Measurements from ENCODE around the gene TPGS1.

Gene TPGS1

DNA sequence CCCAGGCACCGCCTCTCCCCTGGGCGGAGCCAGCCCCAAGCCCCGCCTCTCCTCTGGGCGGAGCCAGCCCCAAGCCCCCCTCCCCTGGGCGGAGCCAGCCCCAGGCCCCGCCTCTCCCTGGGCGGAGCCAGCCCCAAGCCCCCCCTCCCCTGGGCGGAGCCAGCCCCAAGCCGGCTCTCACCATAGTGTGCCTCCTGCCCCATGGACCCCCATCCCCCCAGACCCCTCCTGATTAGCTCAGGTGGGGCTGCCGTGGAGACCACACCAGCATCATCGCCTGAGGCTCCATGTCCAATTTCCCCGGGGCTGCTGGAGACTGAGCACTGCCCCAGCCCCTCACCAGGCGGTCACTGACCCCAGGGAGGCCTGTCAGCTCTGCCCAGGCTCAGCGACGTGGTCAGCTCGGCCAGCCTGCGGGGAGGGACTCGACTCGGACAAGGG lies 15.2 kb upstream of the TPGS1 start:
- H3K27me3 ChIP-seq (ENCODE audit: control insufficient read depth, low read length) = no peaks in the 10 kb centered on the region
- H3K79me2 ChIP-seq (ENCODE audit: control insufficient read depth, low read length) = peaks cover 3% of the 10 kb centered on the region; the same call in 1 of the 2 replicates
- peaks cover 13% of the 10 kb centered on the region; the same call in 1 of the 2 replicates for H3K9me3 ChIP-seq (ENCODE audit: control insufficient read depth, insufficient read depth, low read length)
- no peaks in the 10 kb centered on the region for H4K20me1 ChIP-seq (ENCODE audit: control insufficient read depth, insufficient read depth, low read depth, low read length)
- peaks cover 12% of the 10 kb centered on the region for H3K4me1 ChIP-seq (ENCODE audit: control insufficient read depth, low read length)
- no peak for TF ChIP-seq EZH2phosphoT487 (IDR thresholded peaks at IDR 0.05; ENCODE audit: borderline replicate concordance, low read length)
- no peak for TF ChIP-seq CTCF (IDR thresholded peaks at IDR 0.05; ENCODE audit: low read depth, low read length, poor library complexity, severe bottlenecking)
- H3K4me2 ChIP-seq (ENCODE audit: low read length) = no peak overlapping the region
- peaks cover 10% of the 10 kb centered on the region for H3F3A ChIP-seq (ENCODE audit: control insufficient read depth, insufficient read depth)
- no peaks in the 10 kb centered on the region for H3K9me2 ChIP-seq (replicated peaks; ENCODE audit: control insufficient read depth, low read length)
- H3K36me3 ChIP-seq (ENCODE audit: control insufficient read depth, low read length) = peaks cover 3% of the 10 kb centered on the region; the same call in 1 of the 2 replicates
- H3K4me3 ChIP-seq (ENCODE audit: low read length) = no peak overlapping the region
- H3K27ac ChIP-seq (ENCODE audit: low read depth, low read length) = no peak overlapping the region

DNA sequence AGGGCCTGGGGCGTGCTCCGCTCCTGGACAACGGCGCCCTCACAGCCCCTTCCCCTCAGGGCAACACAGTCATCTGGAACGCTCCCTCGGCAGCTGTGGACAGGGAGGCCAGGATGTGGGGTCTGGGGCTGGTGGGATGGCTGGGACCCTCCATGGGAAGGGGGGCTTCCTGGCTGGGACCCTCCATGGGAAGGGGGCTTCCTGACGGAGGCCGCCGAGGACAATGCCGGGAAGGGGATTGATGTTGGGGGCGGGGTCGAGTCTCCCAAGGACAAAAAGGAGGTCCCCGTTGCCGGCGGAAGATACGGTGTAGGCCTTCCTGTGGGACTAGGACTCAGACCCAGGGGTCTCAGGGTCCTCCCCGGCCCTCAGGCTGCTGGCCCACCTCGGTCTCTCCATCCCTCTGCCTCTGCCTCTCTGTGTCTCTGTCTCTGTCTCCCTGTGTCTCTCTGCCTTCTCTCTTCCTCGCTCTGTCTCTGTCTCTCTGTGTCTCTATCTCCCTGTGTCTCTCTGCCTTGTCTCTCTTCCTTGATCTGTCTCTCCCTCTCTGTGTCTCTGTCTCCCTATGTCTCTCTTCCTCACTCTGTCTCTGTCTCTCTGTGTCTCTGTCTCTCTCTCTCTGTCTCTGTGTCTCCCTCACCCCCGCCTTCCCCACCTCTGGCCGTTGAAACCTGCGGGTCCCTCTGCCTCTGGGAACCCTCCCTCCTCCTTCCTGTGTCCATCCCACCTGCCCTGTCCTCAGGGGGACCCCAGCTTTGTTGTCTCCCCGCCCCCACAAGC lies 13.7 kb upstream of the TPGS1 start:
- Histone ChIP-seq H3K4me3 (ENCODE audit: low read length) (no peak overlapping the region), H3K9me2 (replicated peaks; ENCODE audit: control insufficient read depth, low read length) (no peaks in the 10 kb centered on the region), H3K27me3 (ENCODE audit: control insufficient read depth, low read length) (peaks cover 8% of the 10 kb centered on the region), H3K4me1 (ENCODE audit: control insufficient read depth, low read length) (peaks cover 8% of the 10 kb centered on the region; the same call in 1 of the 2 replicates), H3K27ac (ENCODE audit: low read depth, low read length) (no peak overlapping the region), H3K9me3 (ENCODE audit: control insufficient read depth, insufficient read depth, low read length) (peaks cover 10% of the 10 kb centered on the region; the same call in 1 of the 2 replicates), H3K4me2 (ENCODE audit: low read length) (no peak overlapping the region), H3F3A (ENCODE audit: control insufficient read depth, insufficient read depth) (peaks cover 6% of the 10 kb centered on the region), H3K79me2 (ENCODE audit: control insufficient read depth, low read length) (no peaks in the 10 kb centered on the region), H3K36me3 (ENCODE audit: control insufficient read depth, low read length) (peaks cover 1% of the 10 kb centered on the region; the same call in 1 of the 2 replicates), H4K20me1 (ENCODE audit: control insufficient read depth, insufficient read depth, low read depth, low read length) (no peaks in the 10 kb centered on the region)
- TF ChIP-seq CTCF (IDR thresholded peaks at IDR 0.05; ENCODE audit: low read depth, low read length, poor library complexity, severe bottlenecking) (no peak), EZH2phosphoT487 (IDR thresholded peaks at IDR 0.05; ENCODE audit: borderline replicate concordance, low read length) (no peak)

DNA sequence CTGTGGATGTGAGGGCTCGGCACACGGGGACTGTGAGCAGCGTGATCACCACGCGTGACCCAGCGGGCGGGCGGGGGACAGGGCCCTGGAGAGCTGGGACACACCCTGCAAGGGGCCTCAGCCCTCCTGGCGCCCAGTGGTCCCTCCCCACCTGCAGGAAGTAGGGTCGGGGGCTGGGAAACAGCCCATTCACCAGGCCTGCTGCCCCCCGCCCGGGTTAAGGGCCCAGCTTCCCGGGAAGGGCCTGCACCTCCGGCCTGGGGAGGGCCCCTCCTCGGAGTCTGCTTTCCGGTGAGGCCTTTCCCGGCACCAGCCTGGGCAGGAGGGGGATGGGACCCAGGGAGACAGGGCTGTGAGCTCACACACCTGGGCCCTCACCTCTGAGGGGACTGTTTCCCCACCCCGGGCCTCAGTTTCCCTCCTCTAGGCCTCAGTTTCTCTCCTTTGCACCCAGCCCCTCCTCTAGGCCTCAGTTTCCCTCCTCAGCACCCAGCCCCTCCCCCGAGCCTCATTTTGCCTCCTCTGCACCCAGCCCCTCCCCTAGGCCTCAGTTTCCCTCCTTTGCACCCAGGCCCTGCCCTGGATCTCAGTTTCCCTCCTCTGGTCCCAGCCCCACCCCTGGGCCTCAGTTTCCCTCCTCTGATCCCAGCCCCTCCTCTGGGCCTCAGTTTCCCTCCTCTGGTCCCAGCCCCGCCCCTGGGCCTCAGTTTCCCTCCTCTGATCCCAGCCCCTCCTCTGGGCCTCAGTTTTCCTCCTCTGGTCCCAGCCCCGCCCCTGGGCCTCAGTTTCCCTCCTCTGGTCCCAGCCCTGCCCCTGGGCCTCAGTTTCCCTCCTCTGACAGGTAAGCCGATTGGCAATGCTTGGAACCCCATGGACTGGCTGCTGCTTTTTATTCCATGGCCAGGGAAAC lies 12.9 kb upstream of the TPGS1 start:
- Histone ChIP-seq H3K27ac (ENCODE audit: low read depth, low read length) (no peak overlapping the region), H3K4me1 (ENCODE audit: control insufficient read depth, low read length) (peaks cover 7% of the 10 kb centered on the region; the same call in 1 of the 2 replicates), H4K20me1 (ENCODE audit: control insufficient read depth, insufficient read depth, low read depth, low read length) (no peaks in the 10 kb centered on the region), H3K4me3 (ENCODE audit: low read length) (no peak overlapping the region), H3K4me2 (ENCODE audit: low read length) (no peak overlapping the region), H3F3A (ENCODE audit: control insufficient read depth, insufficient read depth) (peaks cover 6% of the 10 kb centered on the region), H3K79me2 (ENCODE audit: control insufficient read depth, low read length) (no peaks in the 10 kb centered on the region), H3K9me2 (replicated peaks; ENCODE audit: control insufficient read depth, low read length) (no peaks in the 10 kb centered on the region), H3K27me3 (ENCODE audit: control insufficient read depth, low read length) (peaks cover 8% of the 10 kb centered on the region), H3K9me3 (ENCODE audit: control insufficient read depth, insufficient read depth, low read length) (peaks cover 10% of the 10 kb centered on the region; the same call in 1 of the 2 replicates), H3K36me3 (ENCODE audit: control insufficient read depth, low read length) (no peaks in the 10 kb centered on the region)
- TF ChIP-seq CTCF (IDR thresholded peaks at IDR 0.05; ENCODE audit: low read depth, low read length, poor library complexity, severe bottlenecking) = no peak
- TF ChIP-seq EZH2phosphoT487 (IDR thresholded peaks at IDR 0.05; ENCODE audit: borderline replicate concordance, low read length) = no peak
